Osteocyte (in vitro differentiated cells): Measurements from ENCODE around the gene STX1A. TPM values are rescaled to one million over a fixed set of nuclear protein-coding genes. Genes with fewer than 3 reads are reported as not detected.
"Not testable (repeated sequence)": the region's sequence is repeated elsewhere in the genome, so short reads cannot be mapped to it uniquely, and the experiment has no call there.

Experiments used
- DNase-seq: peaks from one replicate; pipeline ENCODE4 v3.0.0; 2021; ENCODE audit warnings: mixed read lengths; ENCODE audit not compliant: unreplicated experiment; ENCODE audit errors: extremely low spot score
- H3K27ac Mint-ChIP-seq: one replicate; pipeline ENCODE4 v1.8.0; 2021; ENCODE audit warnings: mild to moderate bottlenecking, mixed read lengths; ENCODE audit not compliant: unreplicated experiment
- H3K27me3 Mint-ChIP-seq: one replicate; pipeline ENCODE4 v1.8.0; 2021; ENCODE audit warnings: mixed read lengths; ENCODE audit not compliant: unreplicated experiment
- H3K36me3 Mint-ChIP-seq: one replicate; pipeline ENCODE4 v1.8.0; 2021; ENCODE audit warnings: mixed read lengths; ENCODE audit not compliant: unreplicated experiment
- H3K4me1 Mint-ChIP-seq: one replicate; pipeline ENCODE4 v1.8.0; 2021; ENCODE audit warnings: mixed read lengths; ENCODE audit not compliant: unreplicated experiment
- H3K4me3 Mint-ChIP-seq: one replicate; pipeline ENCODE4 v1.8.0; 2021; ENCODE audit warnings: mild to moderate bottlenecking, moderate library complexity, mixed read lengths; ENCODE audit not compliant: unreplicated experiment
- H3K9me3 Mint-ChIP-seq: one replicate; pipeline ENCODE4 v1.8.0; 2021; ENCODE audit warnings: mixed read lengths; ENCODE audit not compliant: unreplicated experiment
- CTCF ChIP-seq: fragments of 200-600 bp; sonication (generic); IDR thresholded peaks from 2 replicates; pipeline ENCODE4 v1.5.0; 2021; ENCODE audit warnings: antibody characterized with exemption, mild to moderate bottlenecking, moderate library complexity
- total RNA-seq: library from RNA; stranded (reverse); gene quantifications from 2 replicates; pipeline ENCODE4 v1.2.1, GENCODE V29; 2021

STX1A gene
- total RNA-seq, 1 donor from 2014 or later = 24.0 TPM

GRCh38 chr7:73681031-73681430, 38.4 kb downstream of the STX1A start:
- no peaks in the 10 kb centered on the region for H3K9me3 Mint-ChIP-seq
- TF ChIP-seq CTCF = no peak
- peaks cover 33% of the 10 kb centered on the region for H3K4me1 Mint-ChIP-seq
- H3K27me3 Mint-ChIP-seq = no peaks in the 10 kb centered on the region
- H3K36me3 Mint-ChIP-seq = peaks cover 10% of the 10 kb centered on the region
- peak overlapping the region; percentile 95 for H3K4me3 Mint-ChIP-seq
- DNase-seq = no peak
- no peak overlapping the region for H3K27ac Mint-ChIP-seq

GRCh38 chr7:73680501-73680900, 39.0 kb downstream of the STX1A start:
- no peaks in the 10 kb centered on the region for H3K27me3 Mint-ChIP-seq
- H3K36me3 Mint-ChIP-seq = peaks cover 10% of the 10 kb centered on the region
- no peak overlapping the region for H3K27ac Mint-ChIP-seq
- H3K9me3 Mint-ChIP-seq = no peaks in the 10 kb centered on the region
- no peak for DNase-seq
- TF ChIP-seq CTCF = no peak
- peaks cover 33% of the 10 kb centered on the region for H3K4me1 Mint-ChIP-seq
- H3K4me3 Mint-ChIP-seq = peak overlapping the region; percentile 95

GRCh38 chr7:73679709-73680108, 39.8 kb downstream of the STX1A start:
- Mint-ChIP-seq H3K36me3 (peaks cover 10% of the 10 kb centered on the region), H3K9me3 (no peaks in the 10 kb centered on the region), H3K27ac (no peak overlapping the region), H3K4me3 (no peak overlapping the region), H3K4me1 (peaks cover 33% of the 10 kb centered on the region), H3K27me3 (no peaks in the 10 kb centered on the region)
- TF ChIP-seq CTCF = no peak
- no peak for DNase-seq

- DNase-seq = no peak
- Mint-ChIP-seq H3K27ac (no peak overlapping the region), H3K4me1 (peaks cover 29% of the 10 kb centered on the region), H3K36me3 (peaks cover 10% of the 10 kb centered on the region), H3K9me3 (no peaks in the 10 kb centered on the region), H3K27me3 (no peaks in the 10 kb centered on the region), H3K4me3 (no peak overlapping the region)
- TF ChIP-seq CTCF = no peak
Measured at GRCh38 chr7:73678862-73679261, 40.6 kb downstream of the STX1A start.

- not testable (repeated sequence) for DNase-seq, H3K27ac Mint-ChIP-seq, H3K27me3 Mint-ChIP-seq, H3K4me3 Mint-ChIP-seq, H3K9me3 Mint-ChIP-seq
- Mint-ChIP-seq H3K4me1 (peaks cover 13% of the 10 kb centered on the region), H3K36me3 (peaks cover 14% of the 10 kb centered on the region)
Measured at GRCh38 chr7:73676062-73676461, 43.4 kb downstream of the STX1A start.

GRCh38 chr7:73674468-73675124, 44.9 kb downstream of the STX1A start:
- Mint-ChIP-seq H3K27ac (no peak overlapping the region), H3K27me3 (no peaks in the 10 kb centered on the region)
- no peak for TF ChIP-seq CTCF

More at GRCh38 chr7:73674468-73675124, 44.9 kb downstream of the STX1A start:
- peaks cover 3% of the 10 kb centered on the region for H3K4me1 Mint-ChIP-seq
- no peak for DNase-seq
- H3K4me3 Mint-ChIP-seq = no peak overlapping the region
- peaks cover 14% of the 10 kb centered on the region for H3K36me3 Mint-ChIP-seq
- H3K9me3 Mint-ChIP-seq = no peaks in the 10 kb centered on the region
